HG02642 (cell line): ENCODE measurements around the gene FBXL16.
A peak's percentile ranks its signal among the peaks of the same experiment; 100 is the strongest.

Experiments used
- ATAC-seq: cut with Tn5 transposase; IDR thresholded peaks from one replicate; pipeline ENCODE4 v1.9.1; 2021; ENCODE audit warnings: mild to moderate bottlenecking; ENCODE audit not compliant: unreplicated experiment, poor library complexity

FBXL16 gene

DNA sequence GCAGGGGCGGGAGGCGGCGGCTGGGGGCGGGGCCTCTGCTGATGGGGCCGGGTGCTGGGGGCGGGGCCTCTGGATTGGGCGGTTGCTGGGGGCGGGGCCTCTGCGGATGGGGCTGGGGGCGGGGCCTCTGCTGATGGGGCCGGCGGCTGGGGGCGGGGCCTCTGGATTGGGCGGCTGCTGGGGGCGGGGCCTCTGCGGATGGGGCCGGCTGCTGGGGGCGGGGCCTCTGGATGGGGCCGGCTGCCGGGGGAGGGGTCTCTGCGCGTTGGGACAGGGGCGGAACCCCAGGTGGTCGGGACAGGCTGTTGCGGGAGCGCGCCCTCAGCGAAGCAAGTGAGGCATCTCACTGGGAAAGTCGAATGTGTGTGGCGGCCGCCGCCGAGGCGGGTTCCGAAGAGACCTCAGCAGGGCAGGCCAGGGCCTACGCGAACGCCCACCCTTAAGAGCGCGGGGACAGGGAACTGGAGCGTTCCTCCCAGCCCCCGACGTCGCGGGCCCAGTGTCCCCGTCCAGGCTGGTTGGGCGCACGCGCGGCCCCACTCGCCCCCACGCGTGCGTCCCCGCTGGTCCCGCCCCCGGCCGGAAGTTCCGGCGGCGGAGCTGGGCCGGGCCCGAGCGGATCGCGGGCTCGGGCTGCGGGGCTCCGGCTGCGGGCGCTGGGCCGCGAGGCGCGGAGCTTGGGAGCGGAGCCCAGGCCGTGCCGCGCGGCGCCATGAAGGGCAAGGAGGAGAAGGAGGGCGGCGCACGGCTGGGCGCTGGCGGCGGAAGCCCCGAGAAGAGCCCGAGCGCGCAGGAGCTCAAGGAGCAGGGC, 25.6 kb downstream of the FBXL16 start, which contains the start of gene STUB1:
STUB1 (plus strand) TSS at position 597 of the 811 bp plus-strand sequence; CDS start at position 713, 116 bp downstream.
- ATAC-seq, result peak; percentile 39

- ATAC-seq, result peak; percentile 4
These were observed 26.5 kb downstream of the FBXL16 start for GRCh38 chr16:678858-679813.

GRCh38 chr16:678209-678857, 27.3 kb downstream of the FBXL16 start:
- ATAC-seq, result no peak

DNA sequence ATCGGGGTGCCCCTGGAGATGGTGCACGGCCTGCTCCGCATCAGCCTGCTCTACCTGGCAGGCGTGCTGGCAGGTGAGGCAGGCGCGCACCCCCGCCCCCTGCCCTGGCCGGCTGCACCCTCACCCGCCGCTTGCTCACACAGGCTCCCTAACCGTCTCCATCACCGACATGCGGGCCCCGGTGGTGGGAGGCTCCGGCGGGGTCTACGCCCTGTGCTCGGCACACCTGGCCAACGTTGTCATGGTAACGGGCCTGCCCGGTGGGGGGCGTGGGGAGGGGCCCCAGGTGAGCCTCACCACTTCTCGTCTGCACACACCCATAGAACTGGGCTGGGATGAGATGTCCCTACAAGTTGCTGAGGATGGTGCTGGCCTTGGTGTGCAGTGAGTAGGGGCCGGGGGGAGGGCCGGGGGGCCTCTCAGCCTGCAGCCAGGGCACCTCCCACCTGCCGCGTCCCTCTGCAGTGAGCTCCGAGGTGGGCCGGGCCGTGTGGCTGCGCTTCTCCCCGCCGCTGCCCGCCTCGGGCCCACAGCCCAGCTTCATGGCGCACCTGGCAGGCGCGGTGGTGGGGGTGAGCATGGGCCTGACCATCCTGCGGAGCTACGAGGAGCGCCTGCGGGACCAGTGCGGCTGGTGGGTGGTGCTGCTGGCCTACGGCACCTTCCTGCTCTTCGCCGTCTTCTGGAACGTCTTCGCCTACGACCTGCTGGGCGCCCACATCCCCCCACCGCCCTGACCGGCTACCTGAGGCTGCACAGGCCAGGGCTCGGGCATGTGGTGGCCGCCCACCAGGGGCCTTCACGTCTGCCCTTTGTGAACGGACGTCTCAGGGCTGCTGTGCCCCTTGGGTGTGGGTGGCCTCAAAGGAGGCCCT, 28.0 kb downstream of the FBXL16 start:
- ATAC-seq, result no peak

- ATAC-seq, result no peak
These were observed 28.7 kb downstream of the FBXL16 start for GRCh38 chr16:676913-677312.

DNA sequence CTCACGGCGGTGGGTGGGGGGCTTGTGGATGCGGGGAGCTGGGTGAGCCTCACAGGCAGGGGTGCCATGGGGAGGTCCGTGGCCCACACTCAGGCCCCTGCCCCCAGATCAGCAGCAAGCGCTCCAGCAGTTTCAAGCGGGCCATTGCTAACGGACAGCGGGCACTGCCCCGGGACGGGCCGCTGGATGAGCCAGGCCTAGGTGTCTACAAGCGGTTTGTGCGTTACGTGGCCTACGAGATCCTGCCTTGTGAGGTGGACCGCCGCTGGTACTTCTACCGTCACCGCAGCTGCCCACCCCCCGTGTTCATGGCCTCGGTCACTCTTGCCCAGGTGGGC, 29.1 kb downstream of the FBXL16 start:
- ATAC-seq, result no peak

- ATAC-seq, result no peak
These were observed 29.6 kb downstream of the FBXL16 start for GRCh38 chr16:675884-676564.

- no peak for ATAC-seq
These were observed 30.4 kb downstream of the FBXL16 start, which contains the start of gene RHBDL1 for GRCh38 chr16:674968-675883. RHBDL1 (plus strand) TSS chr16:675671; CDS start chr16:675791, 120 bp downstream.

GRCh38 chr16:674214-674881, 31.3 kb downstream of the FBXL16 start:
- no peak for ATAC-seq

DNA sequence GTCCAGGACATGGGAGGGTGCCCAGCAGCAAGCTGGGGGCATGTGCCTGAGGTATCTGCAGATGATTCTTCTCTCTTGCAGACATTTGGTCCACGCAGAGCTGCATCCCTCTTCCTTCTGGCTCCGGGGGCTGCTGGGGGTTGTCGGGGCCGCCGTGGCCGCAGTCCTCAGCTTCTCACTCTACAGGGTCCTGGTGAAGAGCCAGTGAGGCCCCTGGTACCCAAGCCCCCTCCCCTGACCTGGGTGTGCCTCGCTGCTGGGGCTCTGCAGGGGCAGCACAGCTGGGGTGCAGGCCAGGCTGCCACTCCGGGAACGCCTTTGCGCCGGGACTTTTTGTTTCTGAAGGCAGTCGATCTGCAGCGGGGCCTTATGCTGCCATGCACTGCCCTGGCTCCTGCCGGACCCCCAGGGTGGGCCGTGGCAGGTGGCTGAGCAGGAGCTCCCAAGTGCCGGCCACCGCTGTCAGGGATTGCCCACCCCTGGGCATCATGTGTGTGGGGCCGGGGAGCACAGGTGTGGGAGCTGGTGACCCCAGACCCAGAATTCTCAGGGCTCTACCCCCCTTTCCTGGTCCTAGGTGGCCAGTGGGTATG, 32.1 kb downstream of the FBXL16 start:
- ATAC-seq, result no peak

DNA sequence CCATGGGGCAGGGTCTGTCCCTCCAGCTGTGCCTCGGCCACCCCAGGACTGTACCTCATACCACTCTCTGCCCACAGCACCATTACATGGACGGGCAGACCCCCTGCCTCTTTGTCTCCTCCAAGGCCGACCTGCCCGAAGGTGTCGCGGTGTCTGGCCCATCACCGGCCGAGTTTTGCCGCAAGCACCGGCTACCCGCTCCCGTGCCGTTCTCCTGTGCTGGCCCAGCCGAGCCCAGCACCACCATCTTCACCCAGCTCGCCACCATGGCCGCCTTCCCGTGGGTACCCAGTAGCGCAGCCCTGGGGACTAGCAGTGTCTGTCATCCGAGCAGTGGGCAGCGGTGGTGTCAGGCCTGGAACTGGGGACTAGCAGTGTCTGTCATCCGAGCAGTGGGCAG, 32.8 kb downstream of the FBXL16 start:
- no peak for ATAC-seq

GRCh38 chr16:672371-672770, 33.2 kb downstream of the FBXL16 start:
- ATAC-seq, result no peak

- ATAC-seq, result no peak
These were observed 34.1 kb downstream of the FBXL16 start for GRCh38 chr16:671353-672131.

GRCh38 chr16:670485-671352, 34.9 kb downstream of the FBXL16 start:
- ATAC-seq, result no peak

DNA sequence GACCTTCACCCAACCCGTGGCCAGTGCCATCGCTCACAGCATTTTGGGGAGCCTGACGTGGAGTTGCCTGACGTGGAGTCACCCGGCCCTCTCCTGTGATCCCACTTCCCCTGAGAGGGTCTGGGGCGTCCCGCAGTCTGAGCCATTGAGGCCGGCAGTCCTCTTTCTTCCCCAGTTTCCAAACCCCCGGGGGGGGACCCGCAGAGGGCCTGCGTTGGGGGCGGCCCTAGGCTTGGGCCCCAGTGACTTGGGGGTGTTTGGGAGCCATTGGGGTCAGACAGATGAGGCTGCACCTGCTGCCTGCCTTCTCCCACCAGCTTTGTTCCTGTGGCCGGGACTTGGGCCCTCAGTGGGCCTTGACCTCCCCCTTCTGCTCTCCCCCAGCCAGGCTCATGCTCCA, 35.9 kb downstream of the FBXL16 start:
- ATAC-seq, result no peak
